HG02588 (cell line): Measurements from ENCODE around the gene DAPP1.

ENCODE experiments used
- ATAC-seq: cut with Tn5 transposase; IDR thresholded peaks from one replicate; pipeline ENCODE4 v1.9.1; 2021; ENCODE audit warnings: mild to moderate bottlenecking, moderate library complexity; ENCODE audit not compliant: unreplicated experiment

The DAPP1 gene

DNA sequence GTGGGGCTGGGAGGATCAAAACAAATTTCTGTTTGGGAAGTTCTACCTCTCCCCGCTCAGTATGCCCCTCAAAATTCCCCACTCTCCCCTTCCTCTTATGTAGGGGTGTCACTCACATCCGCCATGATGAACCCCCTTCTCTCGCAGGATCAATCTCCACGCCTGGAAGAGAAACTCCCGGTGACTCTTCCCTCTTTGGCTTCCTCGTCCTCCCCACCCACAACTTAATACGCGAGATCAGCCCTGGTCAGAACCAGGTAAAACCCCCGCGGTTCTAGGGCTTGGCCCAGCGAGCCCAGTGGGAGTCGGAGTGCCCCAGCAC, 77.2 kb downstream of the DAPP1 start:
- ATAC-seq, result no peak

DNA sequence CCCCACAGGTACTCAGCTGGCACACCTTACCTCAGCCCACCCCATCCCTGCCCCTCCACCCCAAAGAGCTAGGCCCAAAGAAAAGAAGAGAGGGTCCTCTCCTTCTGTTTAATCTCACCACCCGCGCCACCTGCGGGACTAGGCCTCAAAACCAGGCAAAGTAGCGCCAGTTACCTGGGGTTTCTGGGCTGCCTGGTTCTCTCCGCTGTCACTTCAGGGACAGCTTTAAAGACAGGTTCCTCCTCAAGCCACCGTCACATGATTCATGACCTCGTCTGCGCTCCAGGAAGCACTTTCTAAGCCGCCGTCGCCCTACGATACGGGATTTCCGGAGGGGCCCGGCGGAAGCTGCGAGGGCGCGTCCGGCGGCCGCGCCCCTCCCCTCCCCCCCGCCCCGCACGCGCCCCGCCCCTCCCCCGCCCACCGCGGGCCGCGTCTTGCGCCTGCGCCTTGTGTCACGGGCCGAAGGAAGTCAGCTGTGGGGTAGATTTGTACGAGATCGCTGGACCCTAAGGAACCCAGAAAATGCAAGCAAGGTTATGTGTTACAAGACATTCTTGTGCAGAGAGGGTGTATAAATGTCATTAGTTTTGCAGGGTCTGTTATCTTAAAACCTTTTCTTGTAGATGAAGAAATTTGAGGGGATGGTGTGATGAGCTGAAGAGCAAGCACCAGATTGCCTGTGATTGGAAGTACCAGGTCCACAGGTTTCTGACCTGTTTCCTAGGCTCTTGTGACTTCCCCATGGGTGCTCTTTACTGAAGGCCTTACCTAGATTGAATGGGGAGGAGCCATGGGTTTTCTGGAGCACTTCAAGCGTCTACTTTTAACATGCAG, 77.8 kb downstream of the DAPP1 start, which contains the start of gene LAMTOR3:
Gene LAMTOR3 (minus strand): TSS at position 267 of the 837 bp plus-strand sequence. CDS start 464 bp downstream, outside the sequence.
- peak; percentile 99 for ATAC-seq

DNA sequence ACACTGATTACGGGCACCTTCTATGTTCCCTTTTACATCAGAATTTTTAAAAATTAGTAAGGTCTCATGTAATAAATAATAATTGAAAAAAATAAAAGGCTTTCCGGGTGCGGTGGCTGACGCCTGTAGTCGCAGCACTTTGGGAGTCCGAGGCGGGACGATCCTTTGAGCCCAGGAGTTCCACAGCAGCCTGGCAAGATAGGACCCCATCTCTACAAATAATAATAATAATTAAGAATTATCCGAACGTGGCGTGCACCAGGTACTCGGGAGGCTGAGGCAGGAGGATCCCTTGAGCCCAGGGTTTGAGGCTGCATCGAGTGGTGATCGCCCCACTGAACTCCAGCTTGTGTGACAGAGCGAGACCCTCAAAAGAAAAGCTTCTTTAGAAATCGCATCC, 78.4 kb downstream of the DAPP1 start:
- no peak for ATAC-seq

DNA sequence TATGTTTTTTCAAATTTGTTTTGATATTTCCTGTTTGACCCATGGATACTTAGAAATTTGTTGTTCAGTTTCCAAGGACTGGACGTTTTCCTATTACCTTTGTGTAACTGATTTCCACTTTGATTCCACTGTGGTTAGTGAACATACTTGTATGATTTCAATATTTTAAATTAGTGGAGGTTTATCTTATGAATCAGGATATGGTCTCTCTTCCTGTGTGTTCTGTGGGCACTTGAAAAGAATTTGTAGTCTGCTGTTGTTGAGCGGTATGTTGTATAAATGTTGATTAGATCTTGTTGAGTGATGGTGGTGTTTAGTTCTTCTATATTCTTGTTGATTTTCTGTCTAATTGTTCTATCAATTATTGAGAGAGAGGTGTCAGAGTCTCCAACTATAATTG, 98.8 kb downstream of the DAPP1 start:
- no peak for ATAC-seq

DNA sequence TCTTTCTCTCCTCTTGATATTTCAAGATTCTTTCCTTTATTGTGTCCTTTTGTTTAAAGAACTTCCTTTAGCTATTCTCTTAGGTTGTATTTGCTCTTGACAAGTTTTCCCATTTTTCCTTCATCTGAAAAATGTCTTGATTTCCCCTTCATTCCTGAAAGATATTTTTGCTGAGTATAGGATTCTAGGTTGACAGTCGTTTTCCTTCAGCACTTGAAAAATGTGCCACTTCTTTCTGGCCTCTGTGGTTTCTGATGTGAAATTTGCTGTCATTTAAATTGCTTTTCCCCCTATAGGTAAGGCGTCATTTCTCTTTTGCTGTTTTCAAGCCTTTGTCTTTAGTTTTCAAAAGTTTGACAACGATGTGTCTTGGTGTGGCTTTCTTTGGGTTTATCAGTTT, 100.9 kb downstream of the DAPP1 start:
- no peak for ATAC-seq

DNA sequence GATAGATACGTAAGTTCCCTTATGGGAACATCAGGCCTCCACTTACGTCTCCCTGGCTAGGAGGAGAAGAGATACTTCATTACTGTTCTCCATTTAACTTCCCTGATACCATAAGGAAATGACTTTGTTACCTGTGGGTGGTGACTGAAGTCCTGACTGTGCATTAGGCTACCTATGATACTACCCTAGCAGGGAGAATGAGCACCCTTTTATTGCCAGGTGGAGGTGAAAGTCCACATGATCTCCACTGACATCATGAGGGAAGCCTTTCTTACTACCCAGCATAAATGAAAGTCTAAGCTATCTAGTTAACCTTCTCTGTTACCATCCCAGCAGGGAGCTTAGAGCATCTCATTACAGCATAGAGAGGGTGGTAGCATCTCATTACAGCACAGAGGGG, 102.0 kb downstream of the DAPP1 start:
- no peak for ATAC-seq
